ENCODE results near the gene VNN1.
A peak's percentile ranks its signal among the peaks of the same experiment; 100 is the strongest.
"Not testable (repeated sequence)": the region's sequence is repeated elsewhere in the genome, so short reads cannot be mapped to it uniquely, and the experiment has no call there.

VNN1 gene

GRCh38 chr6:132719736-132720448 lies 6.0 kb upstream of the VNN1 start:
- DNase-seq: no peak

DNA sequence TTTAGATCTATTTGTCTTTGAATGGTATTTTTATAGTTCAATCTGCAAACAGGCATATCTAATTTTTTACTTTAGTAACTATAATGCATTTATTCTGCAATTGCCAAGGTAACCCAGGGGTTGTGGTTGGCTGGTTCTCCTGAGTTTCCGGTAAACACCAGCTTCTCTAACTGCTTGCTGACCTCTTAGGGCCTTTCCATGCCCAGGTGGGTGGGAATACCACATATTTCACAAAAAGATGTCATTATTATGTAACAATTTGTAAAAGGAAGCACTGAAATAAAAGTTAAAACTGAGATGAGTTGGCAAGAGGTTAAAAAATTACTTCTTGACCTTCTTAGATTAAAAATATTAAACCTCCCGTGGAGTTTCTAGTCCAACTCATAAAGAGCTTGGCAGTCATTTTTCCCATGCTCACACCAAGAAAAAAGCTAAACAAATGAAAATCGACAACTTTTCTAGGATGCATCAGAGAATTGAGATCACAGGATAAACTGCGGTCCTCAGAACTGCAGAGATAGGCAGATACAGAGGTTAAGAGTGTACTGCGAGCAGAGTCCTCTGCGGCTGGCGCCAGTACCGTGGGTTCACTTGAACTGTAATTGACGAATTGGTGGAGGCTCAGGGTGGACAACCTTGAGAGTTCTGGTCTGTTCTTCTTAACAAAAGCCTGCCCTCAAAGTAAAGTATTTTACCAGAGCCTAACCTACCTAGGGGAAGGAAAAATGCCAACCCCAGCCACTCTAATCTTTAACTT lies 2.2 kb upstream of the VNN1 start:
- no peak for DNase-seq

DNA sequence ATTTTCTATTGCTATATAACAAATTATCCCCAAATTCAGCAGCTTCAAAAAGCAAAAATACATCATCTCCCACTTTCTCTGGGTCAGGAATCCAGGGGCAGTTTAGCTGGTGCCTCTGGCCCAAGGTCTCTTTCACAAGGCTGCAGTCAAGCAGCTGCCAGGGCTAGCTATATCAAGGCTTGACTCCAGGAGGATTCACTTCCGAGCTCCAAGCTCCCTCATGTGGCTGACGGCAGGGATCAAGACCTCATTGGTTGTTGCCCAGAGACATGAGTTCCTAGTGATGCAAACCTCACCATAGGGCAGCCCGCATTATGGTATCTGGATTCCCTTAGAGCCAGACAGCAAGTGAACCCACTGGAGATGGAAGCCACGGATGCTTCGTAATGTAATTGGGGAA lies 1.3 kb upstream of the VNN1 start:
- DNase-seq: peak; percentile 25

DNA sequence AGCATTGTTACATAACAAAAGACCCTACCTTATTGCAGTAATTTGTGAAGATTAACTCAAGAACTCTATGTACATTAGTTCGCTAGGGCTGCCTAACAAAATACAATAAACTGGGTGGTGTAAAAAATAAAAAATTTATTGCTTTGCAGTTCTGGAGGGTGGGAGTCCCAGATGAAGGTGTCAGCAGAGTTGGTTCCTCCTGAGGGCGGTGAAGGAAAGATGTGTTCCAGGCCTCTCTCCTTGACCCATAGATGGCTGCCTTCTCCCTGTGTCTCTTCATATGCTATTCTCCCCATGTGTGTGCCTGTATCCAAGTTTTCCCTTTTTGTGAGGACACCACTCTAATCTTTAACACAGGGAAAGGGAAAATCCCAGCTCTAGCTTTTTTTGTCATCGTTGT lies 305 bp upstream of the VNN1 start:
- DNase-seq: no peak

DNA sequence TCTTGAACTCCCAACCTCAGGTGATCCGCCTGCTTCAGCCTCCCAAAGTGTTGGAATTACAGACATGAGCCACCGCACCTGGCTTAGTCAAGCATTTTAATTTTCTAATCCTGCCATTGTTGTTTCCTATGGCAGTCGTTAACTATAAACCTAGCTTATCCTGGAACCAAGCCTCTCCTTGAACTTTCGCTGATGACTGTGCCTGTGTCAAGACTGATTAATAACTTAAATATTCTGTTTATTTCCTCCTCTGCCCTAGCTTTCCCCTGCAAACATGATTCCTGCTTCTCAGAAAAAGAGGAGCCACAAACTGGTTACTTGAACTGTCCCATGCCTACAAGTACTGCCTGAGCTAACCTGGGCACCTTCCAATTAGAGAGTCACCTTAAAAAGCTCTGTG lies 1.5 kb downstream of the VNN1 start:
- DNase-seq: no peak

DNA sequence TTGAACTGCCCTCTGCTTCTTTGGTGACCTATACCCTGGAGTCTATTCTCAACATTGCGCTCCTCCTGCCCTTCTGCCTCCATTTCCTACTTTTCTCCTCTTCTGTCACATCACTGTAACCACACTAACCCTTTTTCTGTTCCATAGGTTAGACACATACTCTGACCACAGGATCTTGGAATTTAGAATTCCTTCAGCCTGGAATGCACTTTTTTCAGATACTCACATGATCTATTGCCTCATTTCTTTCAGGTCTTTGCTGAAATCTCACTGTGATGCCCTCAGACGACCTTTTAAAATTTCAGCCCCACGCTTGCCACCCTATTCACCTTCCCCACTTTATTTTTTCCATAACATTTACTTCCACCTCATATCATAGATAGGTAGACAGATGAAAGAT lies 5.1 kb downstream of the VNN1 start:
- DNase-seq: no peak

DNA sequence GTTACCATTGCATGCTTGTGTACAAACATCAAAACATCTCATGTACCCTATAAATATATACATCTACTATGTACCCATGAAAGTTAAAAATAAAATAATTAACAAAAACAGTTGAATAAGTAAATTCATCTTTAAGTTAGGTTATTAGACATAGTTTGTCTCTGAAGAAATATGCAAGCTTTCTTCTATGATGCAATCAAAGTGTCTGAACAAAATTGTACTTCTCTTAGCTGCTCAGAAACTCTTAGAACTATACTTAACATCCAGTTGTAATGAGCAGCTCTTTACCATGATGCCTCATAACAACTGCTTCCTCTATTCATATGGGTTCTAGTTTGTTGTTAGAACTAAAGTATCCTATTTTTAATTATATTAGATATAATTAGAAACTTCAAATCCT lies 5.9 kb downstream of the VNN1 start:
- no peak for DNase-seq

GRCh38 chr6:132706756-132707155 lies 7.1 kb downstream of the VNN1 start:
- not testable (repeated sequence) for DNase-seq

GRCh38 chr6:132703936-132704335 lies 9.9 kb downstream of the VNN1 start:
- DNase-seq: no peak

- no peak for DNase-seq
Observed at GRCh38 chr6:132698608-132699007, 15.2 kb downstream of the VNN1 start.

GRCh38 chr6:132695773-132696172 lies 18.1 kb downstream of the VNN1 start:
- DNase-seq: no peak

- DNase-seq: no peak
Observed at GRCh38 chr6:132693478-132693877, 20.4 kb downstream of the VNN1 start.

DNA sequence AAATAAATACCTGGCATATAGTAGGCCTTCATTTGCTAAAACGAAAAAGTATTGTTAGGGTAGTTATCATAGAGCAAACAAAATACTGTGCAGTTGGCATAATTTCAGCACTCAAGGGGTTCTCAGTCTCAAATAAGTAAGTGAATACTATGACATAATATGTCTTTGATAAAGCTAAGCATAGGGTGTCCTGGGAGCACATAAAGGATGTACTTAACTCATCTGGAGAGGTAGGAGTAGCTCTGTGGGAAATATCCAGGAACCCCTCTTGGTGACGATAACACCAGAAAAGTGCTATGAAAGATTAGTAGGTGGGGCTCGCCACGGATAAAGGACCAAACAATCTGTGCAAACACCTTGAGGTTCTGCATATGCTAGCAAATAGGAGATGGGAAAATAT lies 23.2 kb downstream of the VNN1 start:
- DNase-seq: no peak

DNA sequence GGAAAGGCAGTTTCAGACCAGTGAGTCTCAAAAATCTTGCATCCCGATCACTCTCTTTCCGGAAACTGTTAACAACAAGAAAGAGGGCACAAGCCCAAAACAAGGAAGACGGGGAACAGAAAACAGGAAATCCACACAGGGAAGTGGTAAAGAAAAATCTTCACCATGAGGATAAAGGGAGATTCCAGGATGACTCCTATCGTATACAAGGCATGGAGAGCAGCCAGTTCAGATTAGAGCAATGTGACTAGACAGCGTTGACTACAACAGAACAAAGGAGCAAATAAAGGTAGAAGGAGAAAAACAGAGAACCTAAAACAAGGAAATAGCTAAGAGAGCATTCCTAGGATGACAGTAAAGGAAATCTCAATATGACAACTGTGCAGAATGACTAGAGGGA lies 26.5 kb downstream of the VNN1 start:
- no peak for DNase-seq

DNA sequence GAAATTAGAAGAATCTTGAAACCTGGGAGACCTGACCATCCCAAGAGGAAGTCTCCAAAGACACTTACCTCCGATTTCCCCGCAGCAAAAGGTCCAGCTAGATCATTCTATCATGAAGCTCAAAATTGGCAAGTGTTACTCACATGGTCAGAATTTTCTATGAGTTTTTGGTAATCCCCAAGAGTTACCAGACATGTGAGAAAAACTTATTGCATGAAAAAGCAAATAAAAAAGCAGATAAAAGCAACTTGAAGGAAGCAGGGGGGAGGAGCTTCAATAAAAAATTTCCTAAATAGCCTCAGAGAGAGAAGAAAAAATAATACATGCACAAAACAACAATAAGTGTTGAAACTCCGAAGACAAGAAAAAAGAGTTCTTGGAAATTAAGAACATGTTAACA lies 27.3 kb downstream of the VNN1 start:
- DNase-seq: no peak

GRCh38 chr6:132685009-132685408 lies 28.8 kb downstream of the VNN1 start:
- DNase-seq: no peak

DNA sequence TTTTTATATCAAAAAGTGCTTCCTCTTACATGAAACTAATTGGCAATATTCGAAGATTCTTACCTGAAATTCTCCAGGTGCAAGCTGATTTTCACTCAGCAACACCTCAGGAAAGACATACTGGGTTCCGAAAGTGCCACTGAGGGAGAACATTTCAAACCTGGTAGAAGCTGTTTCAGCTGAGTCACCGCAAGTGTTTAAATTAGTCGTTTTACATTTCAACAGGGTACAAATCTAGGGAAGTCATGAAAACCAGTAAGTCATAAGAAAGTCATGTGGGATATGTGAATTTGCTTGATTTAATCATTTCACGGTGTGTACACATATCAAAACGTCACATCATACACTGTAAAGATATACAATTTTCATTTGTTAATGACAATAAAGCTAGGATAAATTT lies 29.6 kb downstream of the VNN1 start:
- DNase-seq: no peak

- no peak for DNase-seq
Observed at GRCh38 chr6:132683543-132683942, 30.3 kb downstream of the VNN1 start.

DNA sequence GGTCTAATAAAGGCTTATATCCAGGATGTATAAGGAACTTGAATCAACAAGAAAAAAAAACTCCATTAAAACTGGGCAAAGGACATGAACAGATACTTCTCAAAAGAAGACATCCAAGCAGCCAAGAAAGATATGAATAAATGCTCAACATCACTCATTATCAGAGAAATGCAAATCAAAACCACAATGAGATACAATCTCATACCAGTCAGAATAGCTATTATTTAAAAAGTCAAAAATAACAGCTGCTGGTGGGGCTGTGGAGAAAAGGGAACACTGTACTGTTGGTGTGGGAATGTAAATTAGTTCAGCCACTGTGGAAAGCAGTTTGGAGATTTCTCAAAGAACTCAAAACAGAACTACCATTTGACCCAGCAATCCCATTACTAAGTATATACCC lies 34.8 kb downstream of the VNN1 start:
- not testable (repeated sequence) for DNase-seq

DNA sequence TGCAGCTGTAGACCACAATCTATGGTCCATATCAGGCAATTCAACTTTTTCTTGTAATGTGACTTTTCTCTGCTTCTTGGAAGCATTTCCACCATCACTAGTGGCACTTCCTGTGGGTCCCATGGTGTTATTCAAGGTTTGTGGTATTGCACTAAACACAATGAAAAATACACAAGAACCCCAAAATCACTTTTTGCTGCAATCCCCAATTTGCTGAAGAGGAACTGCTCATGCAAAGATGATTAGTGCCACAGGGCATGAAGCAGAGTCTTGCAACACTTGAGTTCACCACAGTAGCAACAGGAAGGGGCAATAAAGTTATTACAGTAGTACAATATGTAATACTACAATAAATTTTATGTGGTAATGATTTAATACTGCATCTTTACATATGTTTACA lies 38.1 kb downstream of the VNN1 start:
- DNase-seq: peak; percentile 74

GRCh38 chr6:132675002-132675401 lies 38.9 kb downstream of the VNN1 start:
- no peak for DNase-seq

- DNase-seq: peak; percentile 55
Observed at GRCh38 chr6:132673376-132674094, 40.3 kb downstream of the VNN1 start.

- DNase-seq: no peak
Observed at GRCh38 chr6:132671295-132671694, 42.6 kb downstream of the VNN1 start.

DNA sequence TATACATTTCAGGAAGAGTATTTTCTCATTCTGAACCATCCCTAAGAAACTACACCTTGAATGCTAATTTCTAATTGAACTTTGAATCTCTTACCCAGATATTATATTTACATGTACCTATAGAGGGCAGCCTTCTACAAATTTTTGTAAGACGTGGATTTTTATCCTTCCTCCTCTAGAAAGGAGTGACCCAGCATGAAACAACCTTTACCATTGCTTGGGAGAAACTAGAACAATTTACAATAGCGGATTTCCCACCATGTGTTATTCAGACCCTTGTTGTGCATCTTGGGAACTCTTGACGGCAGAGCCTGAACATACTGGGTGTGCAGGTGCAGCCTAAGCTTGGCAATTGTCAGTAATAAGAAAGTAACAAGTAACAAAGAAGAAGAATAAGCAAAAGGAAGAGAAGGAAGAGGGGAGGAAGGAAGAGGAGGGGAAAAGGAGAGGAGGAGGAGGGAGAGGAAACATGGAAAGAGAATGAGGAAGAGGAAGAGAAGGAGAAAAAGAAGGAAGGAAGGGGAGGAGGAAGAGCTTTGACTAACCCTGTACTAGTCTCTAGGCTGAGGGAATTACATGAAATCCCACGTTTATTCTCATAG lies 44.1 kb downstream of the VNN1 start:
- DNase-seq: peak; percentile 10

All from MV-4-11 (cell line).